Neural cell (in vitro differentiated cells): Measurements from ENCODE around the gene CTNNB1.

Experiments used
- CTCF ChIP-seq: fragments of 450-650 bp; IDR thresholded peaks from 2 replicates; pipeline ENCODE4 v1.5.1; 2014; ENCODE audit warnings: antibody characterized with exemption, mild to moderate bottlenecking, moderate library complexity; ENCODE audit not compliant: poor library complexity, severe bottlenecking
- EP300 ChIP-seq: fragments of 450-650 bp; conservative IDR thresholded peaks from 2 replicates; pipeline ENCODE4 v1.6.1; 2014; ENCODE audit warnings: antibody characterized with exemption, mild to moderate bottlenecking, moderate library complexity; ENCODE audit not compliant: poor library complexity, severe bottlenecking
- EZH2 ChIP-seq: fragments of 200-600, 300-800 bp; shearing (Covaris generic), sonication (generic); IDR thresholded peaks from 2 replicates; pipeline ENCODE4 v1.6.1; 2014; ENCODE audit warnings: antibody characterized with exemption, low read length, borderline replicate concordance, mild to moderate bottlenecking; ENCODE audit not compliant: insufficient read depth, poor library complexity, severe bottlenecking
- MXI1 ChIP-seq: fragments of 450-650 bp; conservative IDR thresholded peaks from 2 replicates; pipeline ENCODE4 v1.6.1; 2014; ENCODE audit warnings: antibody characterized with exemption, mild to moderate bottlenecking; ENCODE audit not compliant: poor library complexity, severe bottlenecking
- POLR2AphosphoS5 ChIP-seq: IDR thresholded peaks from 2 replicates; pipeline ENCODE4 v1.6.1; 2012
- RAD21 ChIP-seq: fragments of 450-650 bp; conservative IDR thresholded peaks from 2 replicates; pipeline ENCODE4 v1.6.1; 2014; ENCODE audit warnings: antibody characterized with exemption, mild to moderate bottlenecking, moderate library complexity
- REST ChIP-seq: IDR thresholded peaks from 2 replicates; pipeline ENCODE4 v1.6.1; 2012; ENCODE audit warnings: borderline replicate concordance
- TAF1 ChIP-seq: IDR thresholded peaks from 2 replicates; pipeline ENCODE4 v1.6.1; 2012; ENCODE audit warnings: low read depth

GRCh38 chr3:41249318-41249717 lies 50.0 kb downstream of the CTNNB1 start:
- TF ChIP-seq CTCF: no peak
- no peak for TF ChIP-seq REST
- no peak for TF ChIP-seq POLR2AphosphoS5
- TF ChIP-seq RAD21: no peak
- no peak for TF ChIP-seq EZH2
- no peak for TF ChIP-seq TAF1
- no peak for TF ChIP-seq EP300
- no peak for TF ChIP-seq MXI1
